ENCODE measurements around the gene NKX2-2. TPM values are rescaled to one million over a fixed set of nuclear protein-coding genes. Genes with fewer than 3 reads are reported as not detected.
"Not testable (repeated sequence)": the region's sequence is repeated elsewhere in the genome, so short reads cannot be mapped to it uniquely, and the experiment has no call there.

The NKX2-2 gene
- polyA plus RNA-seq, 3 donors from 2014 or later, result not detected

GRCh38 chr20:21498195-21498594, 15.7 kb downstream of the NKX2-2 start:
- no peak for DNase-seq
- H3K27me3 Mint-ChIP-seq (ENCODE audit: low read depth in 3 of 3), result peaks cover 0 to 9% (median 8%) of the 10 kb centered on the region in 3 donors
- H3K27ac Mint-ChIP-seq, result no peak overlapping the region
- no peaks in the 10 kb centered on the region for H3K36me3 Mint-ChIP-seq
- no peak overlapping the region for H3K4me3 Mint-ChIP-seq
- no peaks in the 10 kb centered on the region for H3K4me1 Mint-ChIP-seq
- no peaks in the 10 kb centered on the region for H3K9me3 Mint-ChIP-seq

- no peak for DNase-seq
- no peaks in the 10 kb centered on the region for H3K36me3 Mint-ChIP-seq
- H3K4me3 Mint-ChIP-seq, result no peak overlapping the region
- peaks cover 0 to 11% (median 8%) of the 10 kb centered on the region in 3 donors for H3K27me3 Mint-ChIP-seq (ENCODE audit: low read depth in 3 of 3)
- no peak overlapping the region for H3K27ac Mint-ChIP-seq
- no peaks in the 10 kb centered on the region for H3K9me3 Mint-ChIP-seq
- no peaks in the 10 kb centered on the region for H3K4me1 Mint-ChIP-seq
Measured at GRCh38 chr20:21496452-21496851, 17.4 kb downstream of the NKX2-2 start.

- H3K27ac Mint-ChIP-seq, result no peak overlapping the region
- no peaks in the 10 kb centered on the region for H3K4me1 Mint-ChIP-seq
- no peak for DNase-seq
- H3K27me3 Mint-ChIP-seq (ENCODE audit: low read depth in 3 of 3), result peaks cover 0 to 22% (median 4%) of the 10 kb centered on the region in 3 donors
- no peak overlapping the region for H3K4me3 Mint-ChIP-seq
- no peaks in the 10 kb centered on the region for H3K9me3 Mint-ChIP-seq
- no peaks in the 10 kb centered on the region for H3K36me3 Mint-ChIP-seq
Measured at GRCh38 chr20:21493049-21493448, 20.8 kb downstream of the NKX2-2 start.

- H3K27ac Mint-ChIP-seq, result no peak overlapping the region
- H3K4me3 Mint-ChIP-seq, result no peak overlapping the region
- H3K9me3 Mint-ChIP-seq, result no peaks in the 10 kb centered on the region
- H3K36me3 Mint-ChIP-seq, result no peaks in the 10 kb centered on the region
- H3K4me1 Mint-ChIP-seq, result no peaks in the 10 kb centered on the region
- no peak for DNase-seq
- peaks cover 0 to 22% (median 0%) of the 10 kb centered on the region in 3 donors for H3K27me3 Mint-ChIP-seq (ENCODE audit: low read depth in 3 of 3)
Measured at GRCh38 chr20:21490105-21490504, 23.8 kb downstream of the NKX2-2 start.

GRCh38 chr20:21480144-21480543, 33.7 kb downstream of the NKX2-2 start:
- H3K27ac Mint-ChIP-seq, H3K4me3 Mint-ChIP-seq, H3K36me3 Mint-ChIP-seq, H3K4me1 Mint-ChIP-seq, DNase-seq, H3K9me3 Mint-ChIP-seq: not testable (repeated sequence)
- peaks cover 4 to 21% (median 4%) of the 10 kb centered on the region in 3 donors for H3K27me3 Mint-ChIP-seq (ENCODE audit: low read depth in 3 of 3)

GRCh38 chr20:21465799-21466198, 48.1 kb downstream of the NKX2-2 start:
- Mint-ChIP-seq H3K4me3 (no peak overlapping the region), H3K9me3 (peaks cover 0 to 2% (median 0%) of the 10 kb centered on the region in 6 donors), H3K27ac (no peak overlapping the region), H3K27me3 (ENCODE audit: low read depth in 3 of 3) (peaks cover 3 to 14% (median 5%) of the 10 kb centered on the region in 3 donors), H3K36me3 (no peaks in the 10 kb centered on the region), H3K4me1 (no peaks in the 10 kb centered on the region)
- DNase-seq, result no peak

GRCh38 chr20:21464916-21465315, 48.9 kb downstream of the NKX2-2 start:
- DNase-seq, result no peak
- Mint-ChIP-seq H3K27me3 (ENCODE audit: low read depth in 3 of 3) (peaks cover 3 to 14% (median 10%) of the 10 kb centered on the region in 3 donors), H3K4me3 (no peak overlapping the region), H3K9me3 (peaks cover 0 to 2% (median 0%) of the 10 kb centered on the region in 6 donors), H3K27ac (no peak overlapping the region), H3K36me3 (no peaks in the 10 kb centered on the region), H3K4me1 (no peaks in the 10 kb centered on the region)

Other genes with a start within 250 kb of the NKX2-2 start
- 10 to 100 TPM; 52.7 to 63.9 (median 61.2) TPM for gene XRN2, start 210.7 kb downstream of the NKX2-2 start, polyA plus RNA-seq
- not detected for gene NKX2-4, start 116.5 kb downstream of the NKX2-2 start, polyA plus RNA-seq
- gene PAX1, start 191.6 kb upstream of the NKX2-2 start, polyA plus RNA-seq, result not detected

Data from immature natural killer cell (primary cell).